Trophoblast cell (in vitro differentiated cells and primary cell): ENCODE data around the gene ACY1.

Source experiments
- DNase-seq, 2 donors: peaks; one replicate each; pipeline ENCODE4 v3.0.0-alpha.2; 2016
- H2AFZ ChIP-seq: 2 replicates; pipeline ENCODE4 v1.6.1; 2013; ENCODE audit warnings: low read length, moderate library complexity, mild to moderate bottlenecking; ENCODE audit not compliant: insufficient read depth, poor library complexity
- H2AK5ac ChIP-seq: 2 replicates; pipeline ENCODE4 v1.6.1; 2013; ENCODE audit warnings: mild to moderate bottlenecking, low read length
- H2BK120ac ChIP-seq: 2 replicates; pipeline ENCODE4 v1.6.1; 2013; ENCODE audit warnings: low read length, mild to moderate bottlenecking, moderate library complexity; ENCODE audit not compliant: insufficient read depth, poor library complexity
- H2BK12ac ChIP-seq: 2 replicates; pipeline ENCODE4 v1.6.1; 2013; ENCODE audit warnings: mild to moderate bottlenecking, low read length, moderate library complexity
- H2BK5ac ChIP-seq: 2 replicates; pipeline ENCODE4 v1.6.1; 2013; ENCODE audit warnings: low read length, low read depth, moderate library complexity, mild to moderate bottlenecking; ENCODE audit not compliant: poor library complexity
- H3K14ac ChIP-seq: 2 replicates; pipeline ENCODE4 v1.6.1; 2013; ENCODE audit warnings: mild to moderate bottlenecking, low read length
- H3K18ac ChIP-seq: 2 replicates; pipeline ENCODE4 v1.6.1; 2013; ENCODE audit warnings: mild to moderate bottlenecking, low read length
- H3K23ac ChIP-seq: 2 replicates; pipeline ENCODE4 v1.6.1; 2013; ENCODE audit warnings: low read length
- H3K27ac ChIP-seq: 2 replicates; pipeline ENCODE4 v1.5.1; 2013; ENCODE audit warnings: low read depth, mild to moderate bottlenecking, inconsistent platforms, low read length, moderate library complexity
- H3K27me3 ChIP-seq: 2 replicates; pipeline ENCODE4 v1.6.1; 2013; ENCODE audit warnings: inconsistent platforms, mild to moderate bottlenecking, low read length, moderate library complexity; ENCODE audit not compliant: insufficient read depth
- H3K36me3 ChIP-seq, 2 experiments: 1 replicate in 1 of 2; 2 replicates in 1 of 2; pipeline ENCODE4 v1.6.1; 2013; ENCODE audit warnings: low read length in 2 of 2, mild to moderate bottlenecking in 2 of 2, moderate library complexity in 1 of 2; ENCODE audit not compliant: insufficient read depth in 2 of 2, control insufficient read depth in 1 of 2
- H3K4ac ChIP-seq: 2 replicates; pipeline ENCODE4 v1.6.1; 2013; ENCODE audit warnings: low read depth, mild to moderate bottlenecking, low read length, moderate library complexity
- H3K4me1 ChIP-seq, 2 experiments: 1 replicate in 1 of 2; 2 replicates in 1 of 2; pipeline ENCODE4 v1.6.1; 2013; ENCODE audit warnings: low read length in 2 of 2, mild to moderate bottlenecking in 2 of 2, moderate library complexity in 1 of 2; ENCODE audit not compliant: insufficient read depth in 2 of 2, control insufficient read depth in 1 of 2
- H3K4me2 ChIP-seq: 2 replicates; pipeline ENCODE4 v1.6.1; 2013; ENCODE audit warnings: inconsistent platforms, mild to moderate bottlenecking, low read length, moderate library complexity
- H3K4me3 ChIP-seq: 2 replicates; pipeline ENCODE4 v1.5.1; 2013; ENCODE audit warnings: mild to moderate bottlenecking, low read depth, low read length, inconsistent platforms
- H3K79me1 ChIP-seq: one replicate; pipeline ENCODE4 v1.6.1; 2013; ENCODE audit warnings: low read length
- H3K79me2 ChIP-seq: 2 replicates; pipeline ENCODE4 v1.6.1; 2013; ENCODE audit warnings: low read length, mild to moderate bottlenecking; ENCODE audit not compliant: control insufficient read depth, insufficient read depth, poor library complexity
- H3K9ac ChIP-seq: 2 replicates; pipeline ENCODE4 v1.6.1; 2013; ENCODE audit warnings: mild to moderate bottlenecking, low read length
- H3K9me3 ChIP-seq: 2 replicates; pipeline ENCODE4 v1.6.1; 2013; ENCODE audit warnings: low read depth, mild to moderate bottlenecking, control low read depth, inconsistent platforms, low read length; ENCODE audit not compliant: insufficient read depth
- H4K12ac ChIP-seq: 2 replicates; pipeline ENCODE4 v1.6.1; 2013; ENCODE audit warnings: low read depth, mild to moderate bottlenecking, low read length, moderate library complexity
- H4K8ac ChIP-seq: 2 replicates; pipeline ENCODE4 v1.6.1; 2013; ENCODE audit warnings: low read depth, mild to moderate bottlenecking, low read length, moderate library complexity
- H4K91ac ChIP-seq: one replicate; pipeline ENCODE4 v1.6.1; 2013; ENCODE audit warnings: low read depth, mild to moderate bottlenecking, low read length, moderate library complexity
- WGBS: extraction: QIAGEN DNeasy Blood & Tissue Kit; methylation state at CpG from one replicate; pipeline ENCODE4 v1.1.7; 2013; ENCODE audit warnings: missing lambda C conversion rate; ENCODE audit not compliant: insufficient read length, insufficient coverage; ENCODE audit errors: extremely low coverage; 5-methylcytosine and 5-hydroxymethylcytosine counted together

The ACY1 gene

GRCh38 chr3:51945031-51945840 lies 38.1 kb upstream of the ACY1 start:
- H4K91ac ChIP-seq: no peak overlapping the region
- H2BK120ac ChIP-seq: no peak overlapping the region
- H3K27ac ChIP-seq: no peak overlapping the region
- no peak overlapping the region for H3K4me2 ChIP-seq
- no peak overlapping the region for H2AK5ac ChIP-seq
- no peaks in the 10 kb centered on the region for H3K36me3 ChIP-seq
- H4K12ac ChIP-seq: no peak overlapping the region
- no peak overlapping the region for H2BK5ac ChIP-seq
- H3K27me3 ChIP-seq: no peaks in the 10 kb centered on the region
- peaks cover 12 to 14% of the 10 kb centered on the region in 2 experiments for H3K4me1 ChIP-seq
- H4K8ac ChIP-seq: no peak overlapping the region
- H3K4me3 ChIP-seq: no peak overlapping the region
- no peak overlapping the region for H2AFZ ChIP-seq
- no peak overlapping the region for H3K23ac ChIP-seq
- peaks cover 4% of the 10 kb centered on the region for H3K79me2 ChIP-seq
- no peak overlapping the region for H3K9ac ChIP-seq
- H3K18ac ChIP-seq: no peak overlapping the region
- DNase-seq: no peak
- WGBS: no CpG with 5 or more reads among the region's 18 CpGs
- no peak overlapping the region for H2BK12ac ChIP-seq
- H3K79me1 ChIP-seq: peaks cover 5% of the 10 kb centered on the region
- H3K14ac ChIP-seq: no peak overlapping the region
- H3K4ac ChIP-seq: no peak overlapping the region
- no peaks in the 10 kb centered on the region for H3K9me3 ChIP-seq

GRCh38 chr3:51945926-51946705 lies 37.2 kb upstream of the ACY1 start:
- no peak overlapping the region for H4K8ac ChIP-seq
- no peak overlapping the region for H2AFZ ChIP-seq
- no peak overlapping the region for H2BK12ac ChIP-seq
- no peak overlapping the region for H2BK5ac ChIP-seq
- H3K79me2 ChIP-seq: peaks cover 4% of the 10 kb centered on the region
- H3K79me1 ChIP-seq: peaks cover 5% of the 10 kb centered on the region
- H3K27ac ChIP-seq: no peak overlapping the region
- no peak overlapping the region for H4K91ac ChIP-seq
- H3K9me3 ChIP-seq: no peaks in the 10 kb centered on the region
- H4K12ac ChIP-seq: no peak overlapping the region
- H3K4me3 ChIP-seq: no peak overlapping the region
- H3K14ac ChIP-seq: no peak overlapping the region
- no peak for DNase-seq
- H3K36me3 ChIP-seq: no peaks in the 10 kb centered on the region
- no peak overlapping the region for H2BK120ac ChIP-seq
- no peaks in the 10 kb centered on the region for H3K27me3 ChIP-seq
- WGBS: no CpG with 5 or more reads among the region's 14 CpGs
- no peak overlapping the region for H3K4me2 ChIP-seq
- H2AK5ac ChIP-seq: no peak overlapping the region
- no peak overlapping the region for H3K9ac ChIP-seq
- H3K4me1 ChIP-seq: peaks cover 7 to 8% of the 10 kb centered on the region in 2 experiments
- no peak overlapping the region for H3K18ac ChIP-seq
- no peak overlapping the region for H3K4ac ChIP-seq
- no peak overlapping the region for H3K23ac ChIP-seq

GRCh38 chr3:51946796-51947195 lies 36.5 kb upstream of the ACY1 start:
- Histone ChIP-seq H2AK5ac (no peak overlapping the region), H3K9me3 (no peaks in the 10 kb centered on the region), H3K14ac (no peak overlapping the region), H2AFZ (no peak overlapping the region), H3K36me3 (no peaks in the 10 kb centered on the region), H3K4me3 (no peak overlapping the region), H4K8ac (no peak overlapping the region), H4K91ac (no peak overlapping the region), H2BK5ac (no peak overlapping the region), H4K12ac (no peak overlapping the region), H3K27ac (no peak overlapping the region), H3K79me2 (peaks cover 4% of the 10 kb centered on the region), H3K23ac (no peak overlapping the region), H3K18ac (no peak overlapping the region), H3K79me1 (peaks cover 5% of the 10 kb centered on the region), H3K4me1 (peaks cover 4 to 6% of the 10 kb centered on the region in 2 experiments), H3K27me3 (no peaks in the 10 kb centered on the region), H2BK12ac (no peak overlapping the region), H2BK120ac (no peak overlapping the region), H3K9ac (no peak overlapping the region), H3K4ac (no peak overlapping the region), H3K4me2 (no peak overlapping the region)
- no peak for DNase-seq
- WGBS: no CpG with 5 or more reads among the region's 4 CpGs

- Histone ChIP-seq H2BK5ac (no peak overlapping the region), H2AFZ (no peak overlapping the region), H2BK12ac (no peak overlapping the region), H3K18ac (no peak overlapping the region), H3K27ac (no peak overlapping the region), H4K8ac (no peak overlapping the region), H3K9ac (no peak overlapping the region), H3K9me3 (no peaks in the 10 kb centered on the region), H3K4me2 (no peak overlapping the region), H2BK120ac (no peak overlapping the region), H2AK5ac (no peak overlapping the region), H3K27me3 (no peaks in the 10 kb centered on the region), H4K91ac (no peak overlapping the region), H3K36me3 (no peaks in the 10 kb centered on the region), H3K79me1 (peaks cover 2% of the 10 kb centered on the region), H3K14ac (no peak overlapping the region), H3K4me3 (no peak overlapping the region), H3K4ac (no peak overlapping the region), H4K12ac (no peak overlapping the region), H3K4me1 (peaks cover 2 to 4% of the 10 kb centered on the region in 2 experiments), H3K23ac (no peak overlapping the region), H3K79me2 (peaks cover 2% of the 10 kb centered on the region)
- WGBS: no CpG with 5 or more reads among the region's 13 CpGs
- DNase-seq: no peak
Measured at GRCh38 chr3:51947215-51947900, 36.0 kb upstream of the ACY1 start.
